ENCODE data around the gene ARL6IP5.

DNA sequence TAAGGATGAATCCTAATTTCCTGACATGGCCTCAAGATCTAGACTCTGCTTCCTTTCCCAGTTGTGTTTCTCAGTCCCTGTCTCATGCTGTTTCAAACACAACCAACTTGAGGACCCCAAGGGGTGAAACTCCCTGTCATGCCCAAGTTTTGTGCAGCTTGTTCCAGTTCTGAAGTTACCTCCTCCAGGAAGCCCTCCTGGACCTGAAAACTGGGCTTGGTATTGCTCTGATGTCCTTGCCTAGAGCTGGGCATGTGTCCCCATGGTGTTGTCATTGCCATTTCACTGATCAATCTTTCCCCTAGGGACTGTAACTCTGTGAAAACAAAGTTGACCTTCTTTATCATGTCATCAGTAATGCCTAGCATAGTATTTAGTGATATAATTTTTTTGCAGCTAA, 43.8 kb downstream of the ARL6IP5 start:
- TF ChIP-seq, protein P1, sequence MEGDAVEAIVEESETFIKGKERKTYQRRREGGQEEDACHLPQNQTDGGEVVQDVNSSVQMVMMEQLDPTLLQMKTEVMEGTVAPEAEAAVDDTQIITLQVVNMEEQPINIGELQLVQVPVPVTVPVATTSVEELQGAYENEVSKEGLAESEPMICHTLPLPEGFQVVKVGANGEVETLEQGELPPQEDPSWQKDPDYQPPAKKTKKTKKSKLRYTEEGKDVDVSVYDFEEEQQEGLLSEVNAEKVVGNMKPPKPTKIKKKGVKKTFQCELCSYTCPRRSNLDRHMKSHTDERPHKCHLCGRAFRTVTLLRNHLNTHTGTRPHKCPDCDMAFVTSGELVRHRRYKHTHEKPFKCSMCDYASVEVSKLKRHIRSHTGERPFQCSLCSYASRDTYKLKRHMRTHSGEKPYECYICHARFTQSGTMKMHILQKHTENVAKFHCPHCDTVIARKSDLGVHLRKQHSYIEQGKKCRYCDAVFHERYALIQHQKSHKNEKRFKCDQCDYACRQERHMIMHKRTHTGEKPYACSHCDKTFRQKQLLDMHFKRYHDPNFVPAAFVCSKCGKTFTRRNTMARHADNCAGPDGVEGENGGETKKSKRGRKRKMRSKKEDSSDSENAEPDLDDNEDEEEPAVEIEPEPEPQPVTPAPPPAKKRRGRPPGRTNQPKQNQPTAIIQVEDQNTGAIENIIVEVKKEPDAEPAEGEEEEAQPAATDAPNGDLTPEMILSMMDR (CRISPR knock-in tag; IDR thresholded peaks at IDR 0.05): no peak
- TF ChIP-seq KLF16 (CRISPR knock-in tag; IDR thresholded peaks at IDR 0.05) (no peak), ZNF274 (CRISPR knock-in tag; IDR thresholded peaks at IDR 0.05) (no peak), ZSCAN9 (CRISPR knock-in tag; IDR thresholded peaks at IDR 0.05; ENCODE audit: borderline replicate concordance) (no peak), EHMT2 (IDR thresholded peaks at IDR 0.05; ENCODE audit: borderline replicate concordance, low read depth, low read length) (no peak), ZNF431 (CRISPR knock-in tag; IDR thresholded peaks at IDR 0.05; ENCODE audit: borderline replicate concordance, low read depth) (no peak)
- TF ChIP-seq, protein P2, sequence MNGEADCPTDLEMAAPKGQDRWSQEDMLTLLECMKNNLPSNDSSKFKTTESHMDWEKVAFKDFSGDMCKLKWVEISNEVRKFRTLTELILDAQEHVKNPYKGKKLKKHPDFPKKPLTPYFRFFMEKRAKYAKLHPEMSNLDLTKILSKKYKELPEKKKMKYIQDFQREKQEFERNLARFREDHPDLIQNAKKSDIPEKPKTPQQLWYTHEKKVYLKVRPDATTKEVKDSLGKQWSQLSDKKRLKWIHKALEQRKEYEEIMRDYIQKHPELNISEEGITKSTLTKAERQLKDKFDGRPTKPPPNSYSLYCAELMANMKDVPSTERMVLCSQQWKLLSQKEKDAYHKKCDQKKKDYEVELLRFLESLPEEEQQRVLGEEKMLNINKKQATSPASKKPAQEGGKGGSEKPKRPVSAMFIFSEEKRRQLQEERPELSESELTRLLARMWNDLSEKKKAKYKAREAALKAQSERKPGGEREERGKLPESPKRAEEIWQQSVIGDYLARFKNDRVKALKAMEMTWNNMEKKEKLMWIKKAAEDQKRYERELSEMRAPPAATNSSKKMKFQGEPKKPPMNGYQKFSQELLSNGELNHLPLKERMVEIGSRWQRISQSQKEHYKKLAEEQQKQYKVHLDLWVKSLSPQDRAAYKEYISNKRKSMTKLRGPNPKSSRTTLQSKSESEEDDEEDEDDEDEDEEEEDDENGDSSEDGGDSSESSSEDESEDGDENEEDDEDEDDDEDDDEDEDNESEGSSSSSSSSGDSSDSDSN (CRISPR knock-in tag; IDR thresholded peaks at IDR 0.05): no peak
- TF ChIP-seq, protein P3, sequence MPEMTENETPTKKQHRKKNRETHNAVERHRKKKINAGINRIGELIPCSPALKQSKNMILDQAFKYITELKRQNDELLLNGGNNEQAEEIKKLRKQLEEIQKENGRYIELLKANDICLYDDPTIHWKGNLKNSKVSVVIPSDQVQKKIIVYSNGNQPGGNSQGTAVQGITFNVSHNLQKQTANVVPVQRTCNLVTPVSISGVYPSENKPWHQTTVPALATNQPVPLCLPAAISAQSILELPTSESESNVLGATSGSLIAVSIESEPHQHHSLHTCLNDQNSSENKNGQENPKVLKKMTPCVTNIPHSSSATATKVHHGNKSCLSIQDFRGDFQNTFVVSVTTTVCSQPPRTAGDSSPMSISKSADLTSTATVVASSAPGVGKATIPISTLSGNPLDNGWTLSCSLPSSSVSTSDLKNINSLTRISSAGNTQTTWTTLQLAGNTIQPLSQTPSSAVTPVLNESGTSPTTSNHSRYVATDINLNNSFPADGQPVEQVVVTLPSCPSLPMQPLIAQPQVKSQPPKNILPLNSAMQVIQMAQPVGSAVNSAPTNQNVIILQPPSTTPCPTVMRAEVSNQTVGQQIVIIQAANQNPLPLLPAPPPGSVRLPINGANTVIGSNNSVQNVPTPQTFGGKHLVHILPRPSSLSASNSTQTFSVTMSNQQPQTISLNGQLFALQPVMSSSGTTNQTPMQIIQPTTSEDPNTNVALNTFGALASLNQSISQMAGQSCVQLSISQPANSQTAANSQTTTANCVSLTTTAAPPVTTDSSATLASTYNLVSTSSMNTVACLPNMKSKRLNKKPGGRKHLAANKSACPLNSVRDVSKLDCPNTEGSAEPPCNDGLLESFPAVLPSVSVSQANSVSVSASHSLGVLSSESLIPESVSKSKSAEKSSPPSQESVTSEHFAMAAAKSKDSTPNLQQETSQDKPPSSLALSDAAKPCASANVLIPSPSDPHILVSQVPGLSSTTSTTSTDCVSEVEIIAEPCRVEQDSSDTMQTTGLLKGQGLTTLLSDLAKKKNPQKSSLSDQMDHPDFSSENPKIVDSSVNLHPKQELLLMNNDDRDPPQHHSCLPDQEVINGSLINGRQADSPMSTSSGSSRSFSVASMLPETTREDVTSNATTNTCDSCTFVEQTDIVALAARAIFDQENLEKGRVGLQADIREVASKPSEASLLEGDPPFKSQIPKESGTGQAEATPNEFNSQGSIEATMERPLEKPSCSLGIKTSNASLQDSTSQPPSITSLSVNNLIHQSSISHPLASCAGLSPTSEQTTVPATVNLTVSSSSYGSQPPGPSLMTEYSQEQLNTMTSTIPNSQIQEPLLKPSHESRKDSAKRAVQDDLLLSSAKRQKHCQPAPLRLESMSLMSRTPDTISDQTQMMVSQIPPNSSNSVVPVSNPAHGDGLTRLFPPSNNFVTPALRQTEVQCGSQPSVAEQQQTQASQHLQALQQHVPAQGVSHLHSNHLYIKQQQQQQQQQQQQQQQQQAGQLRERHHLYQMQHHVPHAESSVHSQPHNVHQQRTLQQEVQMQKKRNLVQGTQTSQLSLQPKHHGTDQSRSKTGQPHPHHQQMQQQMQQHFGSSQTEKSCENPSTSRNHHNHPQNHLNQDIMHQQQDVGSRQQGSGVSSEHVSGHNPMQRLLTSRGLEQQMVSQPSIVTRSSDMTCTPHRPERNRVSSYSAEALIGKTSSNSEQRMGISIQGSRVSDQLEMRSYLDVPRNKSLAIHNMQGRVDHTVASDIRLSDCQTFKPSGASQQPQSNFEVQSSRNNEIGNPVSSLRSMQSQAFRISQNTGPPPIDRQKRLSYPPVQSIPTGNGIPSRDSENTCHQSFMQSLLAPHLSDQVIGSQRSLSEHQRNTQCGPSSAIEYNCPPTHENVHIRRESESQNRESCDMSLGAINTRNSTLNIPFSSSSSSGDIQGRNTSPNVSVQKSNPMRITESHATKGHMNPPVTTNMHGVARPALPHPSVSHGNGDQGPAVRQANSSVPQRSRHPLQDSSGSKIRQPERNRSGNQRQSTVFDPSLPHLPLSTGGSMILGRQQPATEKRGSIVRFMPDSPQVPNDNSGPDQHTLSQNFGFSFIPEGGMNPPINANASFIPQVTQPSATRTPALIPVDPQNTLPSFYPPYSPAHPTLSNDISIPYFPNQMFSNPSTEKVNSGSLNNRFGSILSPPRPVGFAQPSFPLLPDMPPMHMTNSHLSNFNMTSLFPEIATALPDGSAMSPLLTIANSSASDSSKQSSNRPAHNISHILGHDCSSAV (CRISPR knock-in tag; IDR thresholded peaks at IDR 0.05; ENCODE audit: borderline replicate concordance): no peak
- TF ChIP-seq, protein P4, sequence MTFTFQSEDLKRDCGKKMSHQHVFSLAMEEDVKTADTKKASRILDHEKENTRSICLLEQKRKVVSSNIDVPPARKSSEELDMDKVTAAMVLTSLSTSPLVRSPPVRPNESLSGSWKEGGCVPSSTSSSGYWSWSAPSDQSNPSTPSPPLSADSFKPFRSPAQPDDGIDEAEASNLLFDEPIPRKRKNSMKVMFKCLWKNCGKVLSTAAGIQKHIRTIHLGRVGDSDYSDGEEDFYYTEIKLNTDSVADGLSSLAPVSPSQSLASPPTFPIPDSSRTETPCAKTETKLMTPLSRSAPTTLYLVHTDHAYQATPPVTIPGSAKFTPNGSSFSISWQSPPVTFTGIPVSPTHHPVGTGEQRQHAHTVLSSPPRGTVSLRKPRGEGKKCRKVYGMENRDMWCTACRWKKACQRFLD (CRISPR knock-in tag; IDR thresholded peaks at IDR 0.05; ENCODE audit: borderline replicate concordance): no peak
- TF ChIP-seq, protein P5, sequence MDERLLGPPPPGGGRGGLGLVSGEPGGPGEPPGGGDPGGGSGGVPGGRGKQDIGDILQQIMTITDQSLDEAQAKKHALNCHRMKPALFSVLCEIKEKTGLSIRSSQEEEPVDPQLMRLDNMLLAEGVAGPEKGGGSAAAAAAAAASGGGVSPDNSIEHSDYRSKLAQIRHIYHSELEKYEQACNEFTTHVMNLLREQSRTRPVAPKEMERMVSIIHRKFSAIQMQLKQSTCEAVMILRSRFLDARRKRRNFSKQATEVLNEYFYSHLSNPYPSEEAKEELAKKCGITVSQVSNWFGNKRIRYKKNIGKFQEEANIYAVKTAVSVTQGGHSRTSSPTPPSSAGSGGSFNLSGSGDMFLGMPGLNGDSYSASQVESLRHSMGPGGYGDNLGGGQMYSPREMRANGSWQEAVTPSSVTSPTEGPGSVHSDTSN (CRISPR knock-in tag; IDR thresholded peaks at IDR 0.05): no peak

Measured in HepG2 (cell line).